Stimulated activated CD8-positive, alpha-beta memory T cell treated with anti-CD3 and anti-CD28 coated beads, Interleukin-12 subunit alpha, Interleukin-12 subunit beta, amount 100 ng/mL, for 1 hour (primary cell): ENCODE results near the gene ZNF516.

Experiments
- DNase-seq: peaks from one replicate; pipeline ENCODE4 v3.0.0-alpha.2; 2020; ENCODE audit warnings: low read depth

ZNF516 gene

DNA sequence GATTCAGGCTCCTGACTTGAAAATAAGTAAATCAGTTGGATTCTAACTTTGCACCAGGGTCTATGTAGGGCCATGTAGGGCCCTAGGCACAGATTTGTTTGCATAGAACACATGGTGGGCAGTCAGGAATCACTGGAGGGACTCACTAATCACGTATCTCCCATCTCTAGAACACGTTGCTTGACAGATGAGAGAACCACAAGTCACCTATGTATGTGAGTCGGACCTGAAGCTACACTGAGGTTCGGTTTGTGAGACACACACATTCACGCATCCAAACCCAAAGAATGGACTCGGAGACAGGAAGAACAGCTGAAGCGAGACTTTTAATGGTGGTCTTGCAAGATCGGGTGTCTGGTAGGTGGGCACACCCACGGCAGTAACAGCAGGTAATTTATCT is 157.0 kb downstream of the ZNF516 start:
- no peak for DNase-seq

DNA sequence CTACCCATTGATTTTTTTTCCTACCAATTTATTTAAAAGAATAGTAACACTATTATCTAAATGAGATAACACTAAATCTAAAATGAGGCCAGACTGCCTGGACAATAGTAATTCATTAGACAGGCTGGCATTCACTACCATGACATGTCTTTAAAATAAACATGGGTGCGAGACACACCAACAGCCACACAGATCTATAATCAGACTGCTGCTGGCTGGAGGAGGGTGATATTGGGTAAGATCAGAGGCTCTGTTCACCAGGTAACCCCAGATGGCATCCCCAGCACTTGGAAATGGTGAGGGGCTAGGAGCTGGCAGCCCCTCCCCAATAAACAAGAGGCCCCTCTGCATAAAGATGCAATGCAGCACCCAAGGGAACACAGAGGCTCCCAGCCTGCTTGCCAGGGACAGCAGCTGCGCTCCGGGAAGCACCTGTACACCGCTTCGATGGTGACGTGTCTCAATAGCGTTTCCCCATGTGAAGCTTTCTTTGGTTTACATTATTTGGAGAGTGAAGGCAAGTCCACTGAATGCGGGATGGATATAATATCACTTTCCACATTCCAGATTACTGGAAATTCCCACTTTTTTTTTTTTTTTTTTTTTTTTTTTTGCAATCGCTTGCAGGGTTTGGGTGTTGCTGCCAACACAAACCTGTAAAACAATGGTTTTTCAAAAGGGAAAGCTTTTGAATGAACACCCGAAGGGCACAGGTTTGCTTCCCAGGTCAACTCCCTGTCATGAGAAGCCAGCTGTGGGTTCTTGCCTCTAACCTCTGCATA is 159.0 kb downstream of the ZNF516 start:
- no peak for DNase-seq

DNA sequence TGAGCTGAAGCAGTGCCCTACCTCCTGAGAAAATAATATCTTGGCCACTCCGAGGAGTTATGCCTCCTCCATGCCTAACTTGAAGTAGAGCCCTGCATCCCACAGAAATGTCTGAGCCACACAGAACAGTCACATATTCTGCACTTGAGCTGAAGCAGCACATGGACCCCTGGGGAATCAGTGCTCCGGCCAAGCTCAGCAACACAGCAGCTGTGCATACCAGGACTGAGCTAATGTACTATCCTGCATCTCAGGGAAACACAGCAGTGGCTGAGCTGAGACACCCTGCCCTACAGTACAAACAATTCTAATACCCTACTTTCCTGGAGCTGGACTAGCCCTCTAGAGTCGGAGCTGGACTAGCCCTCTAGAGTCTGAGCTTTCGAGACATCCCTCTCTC is 166.9 kb downstream of the ZNF516 start:
- DNase-seq: no peak

DNA sequence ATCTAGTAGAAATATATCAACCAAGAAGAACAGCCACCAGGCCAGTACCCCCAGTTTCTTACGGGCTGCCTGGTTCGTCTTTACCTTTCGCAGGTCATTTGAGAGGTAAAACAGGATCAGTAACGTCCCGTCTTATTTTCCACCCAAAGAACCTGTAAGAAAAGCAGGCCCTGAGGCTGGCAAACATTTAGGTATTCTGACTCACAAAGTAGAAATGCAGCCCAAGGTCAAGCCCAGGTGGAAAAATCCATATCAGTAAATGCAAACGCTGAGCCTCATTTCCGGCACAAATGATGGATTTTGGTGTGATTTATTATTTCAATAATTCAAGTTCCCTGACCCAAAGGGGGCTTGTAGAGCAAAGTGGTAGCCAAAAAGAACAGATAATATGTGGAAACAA is 171.2 kb downstream of the ZNF516 start:
- DNase-seq: no peak

DNA sequence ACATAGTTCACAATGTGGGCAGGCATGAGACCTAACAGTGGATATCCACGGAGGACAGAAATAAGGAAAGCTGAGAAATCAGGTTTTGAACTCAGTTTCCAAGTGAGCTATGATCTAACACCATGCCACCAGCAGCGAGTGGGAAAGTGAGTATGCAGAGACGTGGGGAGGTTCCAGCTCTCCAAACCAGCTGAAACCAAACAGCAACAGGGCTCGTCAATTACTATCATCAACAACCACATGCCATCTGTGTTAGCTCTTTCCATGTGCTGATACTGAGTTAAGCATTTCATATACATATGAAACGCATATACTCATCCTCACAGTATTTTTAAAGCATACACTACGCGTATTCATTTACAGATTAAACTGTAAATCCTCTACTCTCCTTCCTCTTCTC is 172.4 kb downstream of the ZNF516 start:
- no peak for DNase-seq

DNA sequence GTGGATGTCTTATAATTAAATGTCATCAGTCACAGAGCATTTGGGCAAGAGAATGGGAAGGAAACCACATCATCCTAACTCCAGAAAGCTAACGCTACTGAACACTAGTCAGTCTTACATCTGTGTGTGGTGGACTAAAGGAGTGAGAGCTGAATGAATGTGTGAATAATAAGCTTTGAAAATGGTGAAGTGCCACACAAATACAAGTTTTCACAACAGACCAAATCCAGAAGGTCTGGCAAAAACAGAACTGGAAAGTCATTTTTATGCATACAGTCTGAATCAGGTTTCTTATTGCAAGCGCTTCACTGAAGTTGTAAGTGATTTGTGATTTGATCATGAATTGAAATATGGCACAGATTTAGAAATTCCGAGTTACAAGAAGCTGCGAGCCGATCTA is 175.7 kb downstream of the ZNF516 start:
- no peak for DNase-seq

DNA sequence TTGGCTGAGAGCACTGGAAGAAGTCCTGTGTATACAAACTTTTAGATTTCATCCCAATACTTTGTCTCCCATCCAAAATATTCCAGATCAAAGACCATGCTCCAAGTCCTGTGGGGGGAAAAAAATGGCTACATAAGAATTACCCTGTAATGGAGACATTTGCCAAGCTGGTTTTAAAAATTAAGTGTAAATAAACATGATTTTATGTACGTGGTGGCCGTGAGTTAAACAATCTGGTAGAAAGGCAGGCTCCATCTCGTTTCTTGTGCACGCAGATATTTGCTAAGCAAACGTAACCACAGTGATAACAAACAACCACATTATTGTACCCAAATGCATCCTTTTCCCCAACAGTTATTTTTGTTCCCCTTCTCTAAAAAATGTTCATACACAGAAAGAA is 176.4 kb downstream of the ZNF516 start:
- DNase-seq: no peak

DNA sequence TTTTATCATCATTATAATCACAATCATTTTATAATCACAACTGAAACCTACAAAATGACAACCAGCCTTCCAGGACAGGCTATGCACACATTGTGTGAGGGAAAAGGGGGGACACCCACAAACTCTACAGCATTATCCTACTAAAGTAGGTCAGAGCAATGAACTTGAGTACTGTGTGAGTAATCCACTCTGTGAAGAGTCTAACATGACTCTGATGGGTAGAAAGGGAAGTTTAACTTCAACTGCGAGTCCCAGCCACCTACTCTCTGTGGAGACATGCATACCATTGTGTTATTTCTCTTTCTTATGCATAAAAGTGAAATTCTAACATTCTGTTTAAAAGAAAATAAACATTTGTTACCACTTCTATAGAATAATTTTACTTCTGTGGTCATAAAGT is 177.9 kb downstream of the ZNF516 start:
- no peak for DNase-seq

DNA sequence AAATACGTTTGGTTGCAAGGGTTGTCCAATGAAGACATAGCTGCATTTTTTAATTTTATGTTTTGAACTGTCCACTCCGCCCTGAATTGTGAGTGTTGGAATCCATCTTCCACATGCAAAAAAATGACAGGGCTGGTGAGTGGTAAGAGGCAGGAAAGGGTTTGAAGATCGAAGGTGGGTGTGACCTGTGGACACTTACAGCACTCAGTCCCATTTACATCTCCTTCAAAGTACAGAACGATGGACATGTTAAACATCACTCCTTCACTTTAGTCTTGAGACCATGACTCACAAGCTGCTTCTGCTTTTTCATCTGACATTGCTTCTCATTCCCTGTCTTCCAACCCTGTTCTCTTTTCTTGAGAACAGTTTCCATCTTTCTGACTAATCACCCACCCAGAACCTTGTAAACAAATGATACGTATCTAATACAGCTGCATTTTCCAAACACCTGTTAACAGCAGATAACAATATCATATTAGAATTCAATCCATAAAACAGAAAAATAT is 179.3 kb downstream of the ZNF516 start:
- DNase-seq: no peak

DNA sequence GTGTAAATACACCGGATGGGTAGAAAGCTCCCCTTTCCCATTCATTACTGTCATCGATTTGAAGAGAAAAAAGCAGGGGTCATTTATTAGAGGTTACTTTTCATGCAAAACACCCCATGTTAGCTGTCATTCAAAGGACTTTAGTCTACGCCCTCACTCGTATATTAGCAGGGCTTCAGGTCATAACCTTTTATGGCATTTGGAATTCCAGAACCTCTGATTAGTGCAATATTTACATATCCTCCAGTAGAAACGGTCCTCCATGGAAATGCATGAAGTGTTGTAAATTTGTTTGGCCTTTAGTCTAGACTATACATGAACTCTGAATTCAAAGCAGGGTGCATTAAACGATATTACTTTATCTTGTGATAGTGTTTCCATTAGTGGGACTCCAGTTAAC is 180.5 kb downstream of the ZNF516 start:
- DNase-seq: no peak

DNA sequence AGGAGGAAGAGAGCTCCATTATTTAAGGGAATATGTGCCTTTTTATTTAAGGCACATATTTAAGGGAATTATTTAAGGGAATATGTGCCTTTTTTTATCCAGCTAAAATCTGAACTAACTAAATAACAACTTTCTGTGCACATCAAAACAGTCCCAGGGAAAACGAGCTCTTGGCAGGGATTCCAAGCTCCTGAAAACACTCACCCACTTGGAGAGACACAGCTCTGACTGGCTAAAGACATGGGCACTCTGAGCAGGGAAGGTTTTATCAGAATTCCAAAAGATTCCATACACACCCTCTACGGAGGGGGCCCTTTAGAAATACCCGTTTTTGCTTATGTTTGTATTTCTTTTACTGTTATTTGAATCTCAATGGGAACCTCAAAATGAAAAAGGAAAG is 181.0 kb downstream of the ZNF516 start:
- DNase-seq: no peak
